Skeletal muscle tissue (tissue), 4 donors: ENCODE results near the gene CLASP1. TPM values are rescaled to one million over a fixed set of nuclear protein-coding genes. Genes with fewer than 3 reads are reported as not detected.

Experiments
- H3K27ac ChIP-seq: one replicate; pipeline ENCODE4 v1.7.0; 2013; ENCODE audit warnings: mild to moderate bottlenecking, low read depth, low read length, inconsistent platforms
- H3K27me3 ChIP-seq, 3 donors: one replicate each; pipeline ENCODE4 v1.7.0; 2013; ENCODE audit warnings: low read length in 3 of 3; ENCODE audit not compliant: control insufficient read depth in 3 of 3, insufficient read depth in 3 of 3
- H3K36me3 ChIP-seq, 3 donors: one replicate each; pipeline ENCODE4 v1.7.0; 2013; ENCODE audit warnings: low read length in 3 of 3; ENCODE audit not compliant: control insufficient read depth in 3 of 3, insufficient read depth in 3 of 3
- H3K4me1 ChIP-seq, 3 donors: one replicate each; pipeline ENCODE4 v1.7.0; 2013; ENCODE audit warnings: low read length in 3 of 3, mild to moderate bottlenecking in 3 of 3; ENCODE audit not compliant: control insufficient read depth in 3 of 3, insufficient read depth in 3 of 3
- H3K4me3 ChIP-seq, 3 donors: one replicate each; pipeline ENCODE4 v1.7.0; 2013; ENCODE audit warnings: low read length in 3 of 3
- H3K9ac ChIP-seq, 3 donors: one replicate each; pipeline ENCODE4 v1.7.0; 2013; ENCODE audit warnings: low read length in 3 of 3, mild to moderate bottlenecking in 3 of 3, moderate library complexity in 2 of 3, low read depth in 1 of 3
- H3K9me3 ChIP-seq, 3 donors: one replicate each; pipeline ENCODE4 v1.7.0; 2013; ENCODE audit warnings: low read length in 3 of 3; ENCODE audit not compliant: control insufficient read depth in 3 of 3
- total RNA-seq: library from RNA; depleted of rRNA; stranded (reverse); fragments of >200 nt; gene quantifications from one replicate; pipeline ENCODE4 v1.2.3, GENCODE V29; 2014
- donor health status: Osteomylitis.

The CLASP1 gene
- total RNA-seq, 1 donor from 2014 or later, result 74.1 TPM

GRCh38 chr2:121536850-121537557 lies 112.3 kb downstream of the CLASP1 start:
- H3K27ac ChIP-seq, result peak overlapping the region; percentile 13
- peaks cover 18 to 36% (median 26%) of the 10 kb centered on the region in 3 donors for H3K4me1 ChIP-seq
- H3K9ac ChIP-seq, result no peak overlapping the region
- no peaks in the 10 kb centered on the region for H3K27me3 ChIP-seq
- H3K36me3 ChIP-seq, result no peaks in the 10 kb centered on the region
- H3K4me3 ChIP-seq, result no peak overlapping the region
- no peaks in the 10 kb centered on the region for H3K9me3 ChIP-seq

- Histone ChIP-seq H3K27ac (no peak overlapping the region), H3K9ac (no peak overlapping the region), H3K4me1 (peaks cover 18 to 35% (median 23%) of the 10 kb centered on the region in 3 donors), H3K4me3 (no peak overlapping the region), H3K9me3 (no peaks in the 10 kb centered on the region), H3K27me3 (no peaks in the 10 kb centered on the region), H3K36me3 (no peaks in the 10 kb centered on the region)
These were observed 112.9 kb downstream of the CLASP1 start for GRCh38 chr2:121536347-121536746.

GRCh38 chr2:121534007-121534406 lies 115.3 kb downstream of the CLASP1 start:
- H3K9me3 ChIP-seq, result no peaks in the 10 kb centered on the region
- no peaks in the 10 kb centered on the region for H3K27me3 ChIP-seq
- H3K4me1 ChIP-seq, result peaks cover 18 to 28% (median 26%) of the 10 kb centered on the region in 3 donors
- H3K9ac ChIP-seq, result no peak overlapping the region
- no peak overlapping the region for H3K4me3 ChIP-seq
- H3K36me3 ChIP-seq, result no peaks in the 10 kb centered on the region
- H3K27ac ChIP-seq, result peak overlapping the region; percentile 23

DNA sequence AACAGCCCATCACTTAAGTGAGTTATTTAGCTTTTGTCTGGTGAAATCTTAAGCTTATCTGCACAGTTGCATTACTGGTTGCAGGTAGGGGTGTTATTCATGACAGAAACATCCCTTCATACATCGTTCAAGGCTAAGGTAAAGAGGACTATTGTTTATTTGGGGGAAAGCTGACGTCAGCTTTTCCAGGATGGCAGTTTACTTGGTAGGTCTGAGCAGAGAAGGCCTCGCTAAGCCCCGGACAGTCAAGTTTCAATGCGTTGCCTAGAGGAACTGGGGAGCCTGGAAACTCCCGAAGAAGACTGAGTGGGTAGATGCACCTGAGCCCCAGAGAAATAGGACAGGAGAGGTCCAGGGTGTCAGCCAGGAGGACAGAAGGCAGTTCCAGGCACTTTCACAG lies 116.4 kb downstream of the CLASP1 start:
- Histone ChIP-seq H3K4me3 (no peak overlapping the region), H3K9ac (peak overlapping the region in 2 of 3 donors; percentile 28 to 59), H3K4me1 (peaks cover 21 to 38% (median 36%) of the 10 kb centered on the region in 3 donors), H3K9me3 (no peaks in the 10 kb centered on the region), H3K36me3 (no peaks in the 10 kb centered on the region), H3K27ac (peak overlapping the region; percentile 43), H3K27me3 (no peaks in the 10 kb centered on the region)

- no peaks in the 10 kb centered on the region for H3K9me3 ChIP-seq
- no peak overlapping the region for H3K4me3 ChIP-seq
- H3K27me3 ChIP-seq, result no peaks in the 10 kb centered on the region
- H3K4me1 ChIP-seq, result peaks cover 22 to 42% (median 42%) of the 10 kb centered on the region in 3 donors
- peak overlapping the region in 2 of 3 donors; percentile 13 to 36 for H3K9ac ChIP-seq
- H3K36me3 ChIP-seq, result no peaks in the 10 kb centered on the region
- peak overlapping the region; percentile 10 for H3K27ac ChIP-seq
These were observed 116.9 kb downstream of the CLASP1 start for GRCh38 chr2:121532347-121532766.

DNA sequence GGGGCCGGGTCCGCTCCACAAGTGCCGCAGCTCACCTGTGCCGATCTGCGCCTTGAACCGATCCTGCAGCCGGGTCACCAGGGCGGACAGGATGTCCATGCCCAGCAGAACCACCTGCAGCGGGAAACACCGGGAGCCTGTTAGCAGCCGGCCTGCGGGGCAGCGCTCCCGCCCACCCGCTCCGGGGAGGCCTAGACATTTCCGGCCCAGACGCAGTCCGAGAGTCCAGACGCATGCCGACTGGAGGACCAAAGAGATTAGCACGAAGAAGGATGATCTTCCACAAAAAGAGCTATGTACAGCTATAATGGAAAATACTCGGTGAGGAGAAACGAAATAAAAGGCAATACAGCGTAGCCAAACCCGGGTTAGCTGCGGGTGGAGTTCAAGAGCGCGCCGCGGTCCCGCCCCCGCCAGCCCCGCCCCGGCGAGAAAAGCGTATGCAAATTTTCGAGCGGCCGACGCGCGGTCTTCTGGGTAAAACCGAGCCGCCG lies 119.0 kb downstream of the CLASP1 start:
- peaks cover 29 to 49% (median 48%) of the 10 kb centered on the region in 3 donors for H3K4me1 ChIP-seq
- H3K27me3 ChIP-seq, result no peaks in the 10 kb centered on the region
- peaks cover 0 to 10% (median 6%) of the 10 kb centered on the region in 3 donors for H3K36me3 ChIP-seq
- peak overlapping the region; percentile 97 for H3K27ac ChIP-seq
- H3K9ac ChIP-seq, result peak overlapping the region; percentile 92 to 96 (median 94)
- H3K9me3 ChIP-seq, result no peaks in the 10 kb centered on the region
- H3K4me3 ChIP-seq, result peak overlapping the region; percentile 88 to 97 (median 92)

DNA sequence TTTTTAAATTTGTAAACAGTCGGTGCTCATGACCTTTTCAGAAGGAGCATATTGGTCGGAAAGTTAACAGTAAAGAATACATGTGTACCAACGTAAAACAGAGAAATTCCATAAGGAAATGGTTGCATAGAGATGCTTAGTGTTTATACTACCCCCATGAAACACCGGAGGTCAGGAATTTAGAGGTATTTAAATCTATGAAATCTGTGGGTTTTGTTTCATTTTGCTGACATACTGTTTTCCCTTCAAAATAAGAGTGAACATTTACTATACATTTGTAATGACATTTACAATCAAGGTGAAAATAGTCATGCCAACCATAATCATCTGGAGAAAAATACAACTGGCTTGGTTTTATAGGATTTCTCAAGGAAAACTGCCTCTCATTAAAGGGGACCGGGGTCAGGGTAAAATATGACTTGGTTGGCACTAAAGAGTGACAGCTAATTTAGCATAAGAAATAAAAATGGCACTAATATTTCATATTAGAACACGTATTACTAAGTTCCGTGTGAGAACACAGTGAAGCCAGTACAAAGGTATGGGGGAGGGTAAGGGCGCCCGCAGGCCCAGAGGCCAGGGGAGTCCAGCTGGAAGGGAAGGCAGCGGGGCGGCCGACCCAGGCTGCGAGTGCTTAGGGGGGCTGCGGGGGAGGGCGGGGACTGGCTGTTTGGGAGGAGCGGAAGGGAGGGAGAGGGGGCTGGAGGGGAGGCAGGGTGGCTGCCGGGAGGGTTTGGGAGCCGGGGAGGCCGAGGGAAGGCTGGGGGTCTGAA lies 119.6 kb downstream of the CLASP1 start:
- peak overlapping the region; percentile 97 for H3K27ac ChIP-seq
- H3K4me1 ChIP-seq, result peaks cover 29 to 49% (median 48%) of the 10 kb centered on the region in 3 donors
- H3K4me3 ChIP-seq, result peak overlapping the region; percentile 88 to 97 (median 92)
- no peaks in the 10 kb centered on the region for H3K27me3 ChIP-seq
- peaks cover 0 to 17% (median 6%) of the 10 kb centered on the region in 3 donors for H3K36me3 ChIP-seq
- peak overlapping the region; percentile 92 to 96 (median 94) for H3K9ac ChIP-seq
- H3K9me3 ChIP-seq, result no peaks in the 10 kb centered on the region

DNA sequence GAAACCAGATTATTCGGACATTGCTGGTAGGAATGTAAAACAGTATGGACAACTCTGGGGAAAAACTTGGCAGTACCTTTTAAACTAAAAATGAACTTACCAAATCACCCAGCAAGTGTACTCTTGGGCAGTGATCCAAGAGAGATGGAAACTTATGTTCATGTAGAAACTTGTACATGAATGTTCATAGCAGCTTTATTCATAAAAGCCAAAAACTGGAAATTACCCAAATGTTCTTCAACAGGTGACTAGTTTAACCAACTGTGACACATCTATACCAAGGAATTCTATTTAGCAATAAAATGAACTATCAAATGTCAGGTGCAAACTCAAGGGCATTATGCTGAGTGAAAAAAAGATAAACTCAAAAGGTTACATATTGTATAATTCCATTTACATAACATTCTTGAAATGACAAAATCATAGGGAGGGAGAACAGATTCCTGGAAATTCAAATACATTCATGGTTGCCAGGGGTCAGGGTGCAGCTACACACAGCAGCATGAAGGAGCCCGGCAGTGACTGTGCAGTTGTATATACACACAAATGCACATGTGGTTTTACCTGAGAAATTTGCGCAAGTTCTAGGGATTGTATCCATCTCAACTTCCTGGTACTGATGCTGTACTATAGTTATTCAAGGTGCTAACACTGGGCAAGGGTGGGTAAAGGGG lies 122.1 kb downstream of the CLASP1 start:
- Histone ChIP-seq H3K4me1 (peaks cover 17 to 39% (median 32%) of the 10 kb centered on the region in 3 donors), H3K4me3 (no peak overlapping the region), H3K27ac (peak overlapping the region; percentile 21), H3K36me3 (peaks cover 6 to 27% (median 13%) of the 10 kb centered on the region in 3 donors), H3K27me3 (no peaks in the 10 kb centered on the region), H3K9ac (no peak overlapping the region), H3K9me3 (no peaks in the 10 kb centered on the region)

DNA sequence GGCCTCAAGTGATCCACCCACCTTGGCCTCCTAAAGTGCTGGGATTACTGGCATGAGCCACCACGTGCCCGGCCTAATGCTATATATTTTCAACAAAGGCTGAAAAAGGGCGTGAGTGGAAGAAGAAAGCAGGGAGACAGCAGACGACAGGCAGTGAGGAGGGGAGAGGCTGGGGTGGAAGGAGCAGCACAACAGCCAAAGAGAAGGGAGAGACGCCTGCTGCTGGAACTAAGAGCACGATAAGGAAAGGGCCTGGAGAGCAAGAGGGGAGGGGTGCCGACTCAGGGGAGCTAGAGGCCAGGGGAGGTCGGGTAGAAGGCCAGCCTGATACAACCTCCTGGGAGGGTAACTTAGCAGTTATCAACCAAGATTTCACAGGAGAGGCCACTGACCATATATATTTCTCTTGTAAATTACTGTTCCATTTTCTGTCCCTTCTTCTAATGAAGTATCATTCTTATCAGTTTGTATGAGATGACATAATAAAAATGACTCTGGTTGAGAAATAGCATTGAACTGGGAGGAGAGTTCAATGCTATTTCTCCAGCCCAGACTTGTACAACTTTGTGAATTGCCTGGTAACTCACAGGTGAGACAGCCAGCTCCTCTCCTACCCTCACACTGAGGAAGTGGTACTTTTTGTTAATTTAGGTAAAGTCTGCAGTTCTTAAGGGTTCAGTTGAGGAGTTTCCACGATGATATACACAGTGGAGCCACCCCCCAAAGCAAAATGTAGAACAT lies 124.4 kb downstream of the CLASP1 start:
- Histone ChIP-seq H3K4me3 (no peak overlapping the region), H3K27ac (no peak overlapping the region), H3K4me1 (peaks cover 28 to 54% (median 41%) of the 10 kb centered on the region in 3 donors), H3K9ac (no peak overlapping the region), H3K36me3 (peaks cover 15 to 39% (median 22%) of the 10 kb centered on the region in 3 donors), H3K9me3 (no peaks in the 10 kb centered on the region), H3K27me3 (no peaks in the 10 kb centered on the region)
